ENCODE measurements around the gene GEMIN7.

GEMIN7 gene, protein sequence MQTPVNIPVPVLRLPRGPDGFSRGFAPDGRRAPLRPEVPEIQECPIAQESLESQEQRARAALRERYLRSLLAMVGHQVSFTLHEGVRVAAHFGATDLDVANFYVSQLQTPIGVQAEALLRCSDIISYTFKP

DNA sequence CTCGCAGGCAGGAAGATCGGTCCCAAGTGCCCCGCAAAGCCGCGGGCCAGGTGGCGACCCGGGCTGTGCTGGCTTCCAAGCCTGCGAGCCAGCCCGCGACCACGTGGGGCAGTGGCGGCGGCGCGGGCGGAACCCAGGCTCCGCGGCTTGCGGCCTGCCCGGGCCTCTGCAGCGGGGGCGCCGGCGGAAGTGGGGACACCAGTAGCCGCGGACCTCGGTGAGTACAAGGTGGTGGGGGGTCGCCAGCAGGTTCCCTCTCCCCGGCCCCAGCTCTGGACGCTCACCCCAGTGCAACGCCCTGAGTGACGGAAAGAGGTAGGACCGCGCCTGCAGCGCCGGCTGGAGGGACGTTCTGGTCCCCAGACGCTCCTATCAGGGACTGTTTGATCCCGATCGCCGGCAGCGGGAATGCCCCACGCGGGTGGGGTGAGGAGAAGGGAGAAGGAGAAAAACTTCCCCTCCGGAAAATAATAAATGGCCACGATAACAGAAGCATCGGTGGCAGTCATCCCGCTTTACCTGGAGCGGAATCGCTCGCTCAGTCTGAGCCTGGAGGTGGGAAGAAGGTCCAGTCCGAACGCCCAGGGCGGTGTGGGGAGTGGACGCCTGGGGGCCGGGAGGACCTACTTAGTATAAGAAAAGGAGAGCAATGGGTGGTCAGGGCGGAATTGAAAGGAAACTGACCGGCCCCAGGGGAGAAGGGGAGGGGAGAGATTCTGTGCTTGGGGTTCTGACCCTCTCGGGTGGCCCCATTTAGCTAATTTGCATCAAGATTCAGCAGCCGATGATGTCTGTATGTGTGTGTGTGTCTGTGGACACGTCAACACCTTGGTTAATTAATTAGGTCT, at the start of gene GEMIN7:
TSS of gene GEMIN7 (plus strand) at position 198 of the 848 bp plus-strand sequence. CDS start 10,855 bp downstream, outside the sequence.
- DNase-seq (ENCODE audit: low spot score) = peak; percentile 94

DNA sequence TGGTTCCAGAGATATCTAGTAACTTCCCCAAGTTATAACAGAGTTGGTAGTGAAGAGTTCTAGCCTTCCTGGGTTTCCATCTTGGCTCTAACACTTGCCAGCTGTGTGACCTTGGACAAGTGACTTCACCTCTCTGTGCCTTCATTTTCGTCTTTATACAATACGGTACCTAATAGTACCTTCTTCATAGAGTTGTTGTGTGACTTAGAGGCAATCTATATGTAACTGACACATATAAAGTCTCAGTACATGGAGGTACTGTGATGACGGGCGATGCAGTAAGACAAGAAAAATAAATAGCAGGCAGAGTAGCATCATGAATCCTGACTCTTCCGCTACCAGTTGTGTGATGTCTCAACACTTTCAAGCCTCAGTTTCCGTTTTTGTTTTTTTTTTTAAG, 48.2 kb upstream of the GEMIN7 start:
- DNase-seq (ENCODE audit: low spot score) = no peak

DNA sequence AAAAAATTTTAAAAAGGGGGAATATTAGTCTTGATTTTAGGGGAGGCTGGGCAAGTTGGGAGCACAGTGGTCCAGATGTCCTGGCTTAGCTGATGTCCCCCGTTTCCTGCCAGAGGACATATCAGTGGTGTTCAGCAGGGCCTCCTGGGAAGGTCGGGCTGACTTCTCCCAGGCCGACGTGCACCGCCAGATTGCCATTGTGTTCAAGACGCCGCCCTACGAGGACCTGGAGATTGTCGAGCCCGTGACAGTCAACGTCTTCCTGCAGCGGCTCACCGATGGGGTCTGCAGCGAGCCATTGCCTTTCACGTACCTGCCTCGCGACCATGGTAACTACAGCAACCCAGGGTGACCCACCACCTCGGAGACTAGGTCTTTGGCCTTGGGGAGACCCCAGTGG, 46.6 kb upstream of the GEMIN7 start:
- no peak for DNase-seq (ENCODE audit: low spot score)

DNA sequence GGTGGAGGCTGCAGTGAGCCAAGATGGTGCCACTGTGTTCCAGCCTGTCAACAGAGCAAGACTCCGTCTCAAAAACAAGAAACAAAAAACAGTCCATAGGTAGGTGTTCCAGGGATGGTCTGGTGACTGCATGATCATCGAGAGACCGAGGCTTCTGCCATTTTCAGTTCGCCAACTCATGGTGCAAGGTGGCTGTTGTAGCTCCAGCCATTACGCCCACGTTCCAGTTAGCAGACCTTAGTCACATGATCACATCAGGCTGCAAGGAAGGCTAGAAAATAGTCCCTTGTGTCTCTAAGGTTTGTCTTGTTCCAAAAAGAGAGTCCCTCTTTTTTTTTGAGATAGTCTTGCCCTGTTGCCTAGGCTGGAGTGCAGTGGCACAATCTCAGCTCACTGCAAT, 43.3 kb upstream of the GEMIN7 start:
- no peak for DNase-seq (ENCODE audit: low spot score)

DNA sequence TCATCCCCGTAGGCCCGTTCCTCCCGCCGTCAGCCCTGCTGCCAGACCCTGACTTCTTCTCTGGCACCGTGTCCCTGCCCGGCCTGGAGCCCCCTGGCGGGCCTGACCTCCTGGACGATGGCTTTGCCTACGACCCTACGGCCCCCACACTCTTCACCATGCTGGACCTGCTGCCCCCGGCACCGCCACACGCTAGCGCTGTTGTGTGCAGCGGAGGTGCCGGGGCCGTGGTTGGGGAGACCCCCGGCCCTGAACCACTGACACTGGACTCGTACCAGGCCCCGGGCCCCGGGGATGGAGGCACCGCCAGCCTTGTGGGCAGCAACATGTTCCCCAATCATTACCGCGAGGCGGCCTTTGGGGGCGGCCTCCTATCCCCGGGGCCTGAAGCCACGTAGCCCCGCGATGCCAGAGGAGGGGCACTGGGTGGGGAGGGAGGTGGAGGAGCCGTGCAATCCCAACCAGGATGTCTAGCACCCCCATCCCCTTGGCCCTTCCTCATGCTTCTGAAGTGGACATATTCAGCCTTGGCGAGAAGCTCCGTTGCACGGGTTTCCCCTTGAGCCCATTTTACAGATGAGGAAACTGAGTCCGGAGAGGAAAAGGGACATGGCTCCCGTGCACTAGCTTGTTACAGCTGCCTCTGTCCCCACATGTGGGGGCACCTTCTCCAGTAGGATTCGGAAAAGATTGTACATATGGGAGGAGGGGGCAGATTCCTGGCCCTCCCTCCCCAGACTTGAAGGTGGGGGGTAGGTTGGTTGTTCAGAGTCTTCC, 41.5 kb upstream of the GEMIN7 start:
- no peak for DNase-seq (ENCODE audit: low spot score)

DNA sequence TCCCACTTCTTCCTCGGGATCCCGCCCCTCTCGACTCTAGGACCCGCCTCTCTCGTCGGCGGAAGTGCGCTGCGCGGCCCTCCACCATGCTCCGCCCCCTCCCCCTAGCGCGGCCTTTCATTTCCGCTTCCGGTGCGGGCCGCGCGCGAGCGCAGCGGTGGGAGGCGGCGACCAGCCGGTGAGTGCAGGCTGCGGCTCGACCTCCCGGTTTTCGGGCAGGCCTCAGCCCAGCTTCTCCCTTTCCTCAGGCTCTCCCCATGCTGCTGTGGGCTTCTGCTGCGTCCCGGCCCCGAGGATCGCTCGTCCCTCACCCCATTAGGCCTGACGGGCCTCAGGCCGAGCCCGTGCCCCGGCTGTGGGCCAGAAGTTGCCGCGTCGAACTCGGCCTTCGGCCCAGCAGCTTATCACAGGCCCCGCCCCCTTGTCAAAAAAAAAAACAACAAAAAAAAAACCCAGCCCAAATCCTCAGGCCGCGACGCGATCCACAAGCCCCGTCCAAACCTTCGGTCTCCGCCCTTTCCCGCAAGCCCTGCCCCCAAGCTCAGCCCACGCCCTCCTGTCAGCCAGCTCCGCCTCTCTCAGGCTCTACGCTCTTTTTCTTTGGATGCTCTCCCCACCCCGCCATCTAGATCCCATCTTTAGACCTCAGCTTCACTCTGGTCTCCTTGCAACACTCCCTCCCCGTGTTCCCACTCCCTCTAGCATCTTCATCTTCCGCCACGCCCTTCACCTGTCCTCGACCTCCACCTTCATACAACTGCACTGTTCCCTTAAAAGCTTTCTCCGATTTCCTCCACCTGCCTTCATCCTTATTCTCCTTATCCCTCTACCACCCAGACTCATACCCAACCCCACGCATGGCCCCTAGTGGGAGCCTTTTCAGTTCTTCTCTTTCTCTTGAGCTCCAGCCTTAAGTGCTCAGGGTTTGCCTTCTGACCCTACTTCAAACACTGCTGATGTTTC, 39.8 kb upstream of the GEMIN7 start, which contains the start of gene CLASRP:
TSS of gene CLASRP (plus strand) at position 115 of the 963 bp plus-strand sequence. CDS start 1,168 bp downstream, outside the sequence.
- DNase-seq (ENCODE audit: low spot score) = peak; percentile 97

DNA sequence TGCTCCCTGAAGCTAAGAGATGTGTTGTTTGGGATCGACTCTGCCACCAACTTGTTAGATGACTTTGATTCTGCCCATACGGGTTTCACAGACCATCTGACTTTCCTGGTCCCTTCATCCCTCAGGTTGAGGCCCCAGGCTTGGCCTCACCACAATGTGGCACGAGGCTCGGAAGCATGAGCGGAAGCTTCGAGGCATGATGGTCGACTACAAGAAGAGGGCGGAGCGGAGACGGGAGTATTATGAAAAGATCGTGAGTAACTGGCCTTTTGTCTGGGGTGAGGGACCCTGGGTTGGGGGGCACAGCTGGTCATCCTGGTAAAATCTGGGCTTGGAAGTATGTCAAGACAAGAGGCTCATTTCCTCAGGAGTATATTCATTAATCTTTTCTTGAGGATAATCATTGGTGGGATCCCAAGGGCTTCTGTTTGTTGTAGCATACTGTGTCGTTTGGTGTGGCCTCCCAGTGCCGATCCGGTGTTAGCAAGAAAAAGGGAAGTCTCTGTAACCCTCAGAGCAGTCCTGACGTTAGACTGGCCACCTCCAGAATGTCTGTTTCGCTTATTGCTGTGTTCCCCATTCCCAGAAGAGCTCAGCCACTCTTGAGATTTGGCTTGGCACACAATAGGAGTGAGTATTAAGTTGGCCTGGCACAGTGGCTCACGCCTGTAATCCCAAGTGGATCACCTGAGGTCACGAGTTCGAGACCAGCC, 38.8 kb upstream of the GEMIN7 start:
- DNase-seq (ENCODE audit: low spot score) = no peak

DNA sequence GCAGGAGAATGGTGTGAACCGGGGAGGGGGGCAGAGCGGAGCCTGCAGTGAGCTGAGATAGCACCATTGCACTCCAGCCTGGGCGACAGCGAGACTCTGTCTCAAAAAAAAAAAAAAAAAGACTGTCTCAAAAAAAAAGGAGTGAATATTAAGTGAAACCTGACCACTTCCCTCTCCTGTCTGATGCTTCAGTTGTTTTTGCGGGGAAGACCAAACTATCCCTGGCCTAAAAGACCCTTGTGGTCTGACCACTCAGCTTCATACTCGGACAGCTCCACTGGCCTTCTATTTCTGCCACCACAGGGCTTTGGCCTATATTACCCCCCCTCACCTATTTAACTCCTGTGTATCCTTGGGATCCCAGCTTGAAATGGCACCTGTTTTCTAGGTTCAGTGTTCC, 37.9 kb upstream of the GEMIN7 start:
- no peak for DNase-seq (ENCODE audit: low spot score)

DNA sequence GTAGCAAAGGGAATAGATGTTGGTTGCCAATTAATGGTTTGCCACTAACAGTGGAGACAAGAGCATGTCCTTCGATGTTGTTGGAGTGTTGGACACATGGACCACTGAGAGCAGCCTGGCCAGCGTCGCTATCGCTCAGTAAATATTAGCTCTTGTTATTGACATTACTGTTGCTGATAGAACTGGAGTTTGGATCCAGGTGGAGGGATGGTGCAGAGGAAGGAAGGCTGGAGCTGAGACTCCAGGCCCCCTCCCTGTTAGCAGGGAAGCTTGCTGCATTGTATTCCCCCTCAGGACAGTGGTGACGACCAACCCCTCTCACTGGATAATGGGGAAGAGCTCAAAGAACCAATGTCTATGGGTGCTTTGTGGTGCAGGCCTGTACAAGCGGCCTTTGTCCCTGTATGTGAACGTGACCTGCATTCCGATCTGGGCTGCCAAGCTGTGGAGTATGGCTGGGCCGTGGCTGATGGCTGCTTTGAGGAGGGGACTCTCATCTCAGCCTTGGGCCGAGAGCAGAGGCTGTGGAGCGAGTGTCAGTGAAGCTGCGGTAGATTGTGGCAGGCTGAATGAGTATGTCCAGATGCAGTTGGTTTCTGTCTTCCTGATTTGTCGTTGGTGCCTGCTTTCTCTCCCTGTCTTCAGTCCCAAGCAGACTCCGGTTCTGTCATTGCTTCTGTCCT, 33.2 kb upstream of the GEMIN7 start:
- DNase-seq (ENCODE audit: low spot score) = no peak

DNA sequence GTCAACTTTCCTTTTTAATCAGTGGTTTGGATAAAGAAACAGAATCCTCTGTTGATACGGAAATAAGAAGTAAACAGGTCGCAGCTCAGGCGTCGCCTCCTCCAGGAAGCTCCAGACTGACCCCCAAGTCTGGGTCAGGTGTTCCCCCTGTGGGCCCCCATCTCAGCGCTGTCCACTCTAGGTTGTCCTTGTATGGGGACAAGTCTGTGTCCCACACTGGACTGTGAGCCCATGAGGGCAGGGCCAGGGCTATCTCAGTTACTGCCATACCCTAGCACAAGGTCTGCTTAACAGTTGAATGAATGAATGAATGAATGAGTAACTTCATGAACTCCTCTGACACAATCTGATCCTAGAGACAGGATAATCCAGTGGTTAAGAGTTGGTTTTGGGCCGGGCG, 32.7 kb upstream of the GEMIN7 start:
- DNase-seq (ENCODE audit: low spot score) = no peak

DNA sequence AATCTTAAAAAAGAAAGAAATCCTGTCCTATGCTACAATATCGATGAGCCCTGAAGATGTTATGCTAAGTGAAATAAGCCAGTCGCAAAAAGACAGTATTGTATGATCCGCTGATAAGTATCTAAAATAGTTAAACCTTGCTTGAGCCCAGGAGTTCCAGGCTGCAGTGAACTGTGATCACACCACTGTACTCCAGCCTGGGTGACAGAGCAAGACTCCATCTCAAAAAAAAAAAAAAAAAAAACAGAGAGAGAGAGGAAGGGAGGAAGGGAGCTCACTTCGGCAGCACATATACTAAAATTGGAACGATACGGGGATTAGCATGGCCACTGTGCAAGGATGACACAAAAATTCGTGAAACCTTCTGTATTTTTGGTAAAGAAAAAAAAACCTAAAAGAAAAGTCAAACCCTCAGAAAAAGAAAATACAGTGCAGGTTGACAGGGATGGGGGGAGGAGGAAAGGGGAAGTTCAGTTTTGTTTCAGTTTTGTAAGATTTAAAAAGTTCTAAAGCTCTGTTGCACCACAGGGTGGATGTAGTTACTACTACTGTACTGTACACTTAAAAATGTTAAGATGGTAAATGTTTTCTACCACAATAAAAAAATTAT, 31.8 kb upstream of the GEMIN7 start:
- DNase-seq (ENCODE audit: low spot score) = no peak

DNA sequence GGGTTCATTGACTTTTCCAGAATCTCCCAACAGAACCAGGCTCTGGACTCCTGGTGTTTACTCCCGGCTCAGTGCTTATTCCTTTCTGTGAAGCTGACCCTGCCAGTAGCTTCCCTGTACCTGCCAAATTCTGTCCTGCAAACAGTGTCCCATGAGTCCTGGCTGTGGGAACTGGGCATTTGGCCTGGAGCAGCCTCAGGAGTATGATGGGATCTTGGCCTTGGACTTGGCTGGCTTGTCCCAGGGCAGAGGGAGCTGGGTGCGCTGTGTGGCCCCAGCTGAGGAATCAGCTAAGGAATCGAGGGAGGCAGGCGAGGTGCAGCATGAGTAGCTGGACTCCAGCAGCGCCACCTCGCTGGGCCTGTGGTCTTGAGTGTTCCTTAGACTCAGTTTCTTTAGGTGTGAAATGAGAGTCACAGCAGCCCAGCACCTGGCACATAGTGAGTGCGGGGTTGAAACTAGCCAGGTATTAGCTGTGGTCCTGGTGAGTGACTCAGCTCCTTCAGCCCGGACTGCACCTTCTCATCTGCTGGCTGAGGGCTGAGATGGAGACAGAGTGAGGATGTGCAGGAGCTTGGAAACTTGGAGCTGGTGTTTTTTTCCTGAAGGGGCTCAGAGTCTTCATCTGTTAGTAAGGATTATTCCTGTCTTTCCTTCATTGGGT, 29.9 kb upstream of the GEMIN7 start:
- no peak for DNase-seq (ENCODE audit: low spot score)

DNA sequence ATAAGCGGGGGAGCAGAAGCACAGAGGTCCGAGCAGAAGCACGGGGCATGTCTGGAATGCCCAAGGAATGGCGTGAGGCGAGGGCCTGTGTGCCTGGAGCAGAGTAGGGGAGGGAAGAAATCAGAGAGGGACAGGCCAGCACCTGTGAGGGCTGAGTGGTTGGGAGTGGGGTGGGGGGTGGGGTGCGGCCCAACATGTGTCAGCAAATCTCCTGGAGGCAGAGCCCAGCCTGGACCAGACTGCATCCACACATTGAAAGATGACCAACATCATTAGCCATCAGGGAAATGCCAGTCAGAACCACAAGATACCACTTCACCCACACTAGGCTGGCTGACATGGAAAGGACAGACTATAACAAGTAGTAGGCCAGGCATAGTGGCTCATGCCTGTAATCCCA, 29.0 kb upstream of the GEMIN7 start:
- DNase-seq (ENCODE audit: low spot score) = no peak

DNA sequence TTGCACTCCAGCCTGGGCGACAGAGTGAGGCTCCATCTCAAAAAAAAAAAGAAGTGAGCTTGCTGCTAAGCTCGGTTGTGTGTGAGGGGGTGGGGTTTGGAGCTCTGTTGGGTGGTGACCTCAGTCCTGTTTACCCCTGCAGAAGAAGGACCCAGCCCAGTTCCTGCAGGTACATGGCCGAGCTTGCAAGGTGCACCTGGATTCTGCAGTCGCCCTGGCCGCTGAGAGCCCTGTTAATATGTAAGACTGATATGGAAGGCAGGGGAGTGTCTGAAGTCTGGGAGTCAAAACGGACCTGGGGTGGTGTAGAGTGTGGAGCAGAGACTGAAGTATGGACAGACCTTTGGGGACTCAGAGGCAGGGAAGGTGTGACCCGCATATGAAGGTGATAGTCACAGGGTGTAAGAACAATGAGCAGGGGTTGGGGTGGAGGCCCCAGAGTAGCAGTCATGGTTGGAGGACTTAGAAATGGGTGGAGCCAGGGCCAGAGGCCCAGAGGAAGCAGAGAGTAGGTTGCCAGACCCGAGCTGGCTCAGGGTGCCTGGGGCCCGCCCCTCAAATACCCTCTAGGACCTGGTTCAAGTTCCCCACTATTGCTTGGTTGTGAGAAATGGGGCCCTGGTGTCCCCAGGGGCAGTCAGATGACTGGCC, 27.0 kb upstream of the GEMIN7 start:
- no peak for DNase-seq (ENCODE audit: low spot score)

DNA sequence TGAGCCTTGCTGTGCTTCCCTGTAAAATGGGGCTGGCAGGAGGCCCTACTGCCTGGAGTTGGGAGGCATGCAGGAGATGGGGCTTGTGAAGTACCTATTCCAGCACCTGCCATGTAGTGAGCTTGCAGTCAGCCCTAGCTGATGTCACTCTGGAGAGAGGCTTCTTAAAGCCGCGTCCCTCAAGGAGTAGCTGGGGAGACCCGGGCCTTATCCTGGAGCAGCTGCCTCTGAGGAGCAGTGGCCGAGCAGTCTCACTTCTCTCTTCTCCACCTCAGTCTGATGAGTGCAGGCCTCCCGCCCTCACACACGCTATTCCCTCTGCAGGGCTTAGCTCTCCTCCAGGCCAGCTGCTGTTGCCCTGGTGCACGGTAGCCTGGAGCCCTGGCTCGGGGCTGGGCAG, 22.2 kb upstream of the GEMIN7 start:
- no peak for DNase-seq (ENCODE audit: low spot score)

DNA sequence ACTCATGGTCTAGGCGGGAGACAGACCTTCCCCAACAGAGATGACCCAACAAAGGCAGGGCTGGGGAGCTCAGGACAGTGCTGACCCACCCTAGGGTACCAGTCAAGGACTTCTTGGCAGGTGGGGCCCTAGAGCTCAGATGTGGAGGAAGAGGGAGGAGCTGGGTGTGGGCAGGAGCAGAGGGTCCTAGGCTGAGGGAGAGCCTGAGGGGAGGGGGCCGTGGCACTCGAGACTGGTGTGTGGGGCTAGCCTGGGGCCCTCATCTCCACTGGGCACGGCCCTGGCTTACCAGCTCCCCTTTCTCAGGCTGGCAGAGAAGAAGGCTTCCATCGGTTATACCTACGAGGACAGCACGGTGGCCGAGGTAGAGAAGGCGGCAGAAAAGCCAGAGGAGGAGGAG, 21.6 kb upstream of the GEMIN7 start:
- no peak for DNase-seq (ENCODE audit: low spot score)

DNA sequence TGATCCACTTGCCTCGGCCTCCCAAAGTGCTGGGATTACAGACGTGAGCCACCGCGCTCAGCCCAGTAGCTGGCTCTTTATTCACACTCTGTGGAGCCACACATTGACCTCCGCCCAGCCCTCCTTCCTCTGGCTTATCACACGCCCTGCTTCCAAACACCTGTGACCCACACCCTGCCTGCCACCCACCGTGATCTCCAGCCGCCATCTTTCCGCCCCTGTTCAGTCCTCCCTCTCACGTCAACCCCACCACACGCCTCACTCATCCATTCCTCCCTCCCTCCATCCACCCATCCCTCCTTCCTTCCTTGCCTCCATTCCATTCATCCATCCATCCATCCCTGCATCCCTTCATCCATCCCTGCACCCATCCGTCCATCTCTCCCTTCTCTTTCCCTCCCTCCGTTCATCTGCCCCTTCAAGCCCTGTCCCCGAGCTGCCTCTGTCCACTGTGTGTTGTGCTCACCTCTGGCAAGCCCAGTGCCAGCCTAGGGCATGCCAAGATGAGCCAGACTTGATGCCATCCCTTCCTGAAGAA, 20.4 kb upstream of the GEMIN7 start:
- no peak for DNase-seq (ENCODE audit: low spot score)

DNA sequence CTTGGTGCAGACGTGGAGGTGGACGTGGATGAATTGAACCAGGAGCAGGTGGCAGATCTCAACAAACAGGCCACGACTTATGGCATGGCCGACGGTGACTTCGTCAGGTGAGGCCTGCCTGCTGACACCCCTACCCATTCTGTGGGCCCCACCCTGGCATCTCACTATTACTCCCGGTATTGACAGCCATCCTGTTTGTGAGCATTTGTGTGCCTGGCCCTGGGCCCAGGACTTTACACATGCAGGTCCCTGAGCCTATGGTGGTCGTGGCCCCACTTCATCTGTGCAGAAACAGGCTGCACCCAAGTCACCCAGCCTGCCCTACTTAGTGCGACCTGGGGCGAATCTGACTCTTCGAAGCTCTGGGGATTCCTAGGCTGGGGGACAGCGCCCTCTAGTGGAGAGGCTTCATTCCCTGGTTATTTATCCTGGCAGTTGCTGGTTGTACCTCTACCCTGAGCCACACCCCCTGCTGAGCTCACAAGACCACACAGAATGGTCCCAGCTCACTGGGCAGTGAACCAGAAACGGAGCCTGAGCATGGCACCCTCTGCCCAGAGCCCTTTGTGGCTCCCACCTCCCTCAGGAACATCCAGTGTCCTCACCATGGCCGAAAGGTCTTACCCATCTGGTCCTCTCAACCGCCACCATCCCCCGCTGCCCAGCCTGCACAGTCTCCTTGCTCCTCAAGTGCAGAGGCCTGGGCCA, 19.6 kb upstream of the GEMIN7 start:
- peak; percentile 87 for DNase-seq (ENCODE audit: low spot score)
